ENCODE results near the gene LYVE1.

LYVE1 gene

DNA sequence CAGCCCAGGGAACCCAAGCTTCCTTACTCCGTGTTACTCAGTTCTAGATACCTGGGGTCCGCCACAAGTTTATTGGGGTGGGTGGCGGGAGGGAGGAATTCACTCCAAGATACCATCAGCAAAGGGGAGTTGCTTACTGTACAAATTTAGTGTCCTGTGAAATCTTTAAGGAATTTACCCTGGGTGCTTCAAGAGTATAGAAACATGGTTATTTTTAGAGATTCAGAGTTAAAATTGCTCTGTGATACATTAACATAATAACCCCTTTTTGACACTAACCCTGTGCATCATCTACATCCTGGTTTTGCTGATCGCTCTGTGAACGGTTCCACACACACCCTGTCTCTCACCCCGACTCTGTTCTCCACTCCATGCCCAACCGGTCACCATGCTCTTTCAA lies 18.9 kb upstream of the LYVE1 start:
- Histone ChIP-seq H3K9me3 (ENCODE audit: insufficient read depth, low read length) (no peaks in the 10 kb centered on the region), H2AFZ (ENCODE audit: low read depth, low read length) (no peak overlapping the region), H3K4me1 (ENCODE audit: low read length) (no peaks in the 10 kb centered on the region), H3K4me3 (ENCODE audit: low read length) (no peak overlapping the region), H3K4me2 (ENCODE audit: low read length) (no peak overlapping the region), H3K36me3 (replicated peaks; ENCODE audit: low read depth, low read length) (no peaks in the 10 kb centered on the region), H3K27ac (ENCODE audit: low read length) (no peak overlapping the region), H3K27me3 (ENCODE audit: low read depth, low read length) (peaks cover 38% of the 10 kb centered on the region), H3K9ac (ENCODE audit: low read length) (no peak overlapping the region), H4K20me1 (ENCODE audit: insufficient read depth, low read length) (no peaks in the 10 kb centered on the region), H3K79me2 (ENCODE audit: low read length) (no peaks in the 10 kb centered on the region)
- TF ChIP-seq EZH2phosphoT487 (IDR thresholded peaks at IDR 0.05; ENCODE audit: low read depth) (no peak), CTCF (IDR thresholded peaks at IDR 0.05; ENCODE audit: low read depth, low read length) (no peak)

DNA sequence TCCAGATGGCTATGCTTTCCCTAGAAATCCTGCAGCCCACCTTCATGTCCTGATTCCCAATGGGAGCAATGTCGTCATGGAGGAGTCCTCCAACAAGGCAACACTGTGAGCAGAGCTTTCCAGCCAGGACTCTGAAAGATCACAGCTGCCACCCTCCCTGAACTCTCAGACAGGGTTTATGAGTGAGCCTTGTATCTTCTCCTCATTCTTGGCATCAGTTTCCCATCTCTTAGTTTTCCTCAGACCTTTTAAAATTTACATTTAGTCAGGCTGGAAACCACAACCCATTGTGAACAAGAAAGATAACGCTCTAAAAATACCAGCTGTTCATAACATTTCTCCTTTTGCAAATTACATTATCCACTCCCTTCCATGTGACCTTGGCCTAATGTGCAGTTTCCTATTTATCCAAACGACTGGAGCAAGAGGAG lies 15.6 kb upstream of the LYVE1 start:
- Histone ChIP-seq H3K9ac (ENCODE audit: low read length) (no peak overlapping the region), H3K27ac (ENCODE audit: low read length) (no peak overlapping the region), H4K20me1 (ENCODE audit: insufficient read depth, low read length) (no peaks in the 10 kb centered on the region), H3K4me3 (ENCODE audit: low read length) (no peak overlapping the region), H3K79me2 (ENCODE audit: low read length) (no peaks in the 10 kb centered on the region), H3K4me1 (ENCODE audit: low read length) (peaks cover 9% of the 10 kb centered on the region), H3K4me2 (ENCODE audit: low read length) (no peak overlapping the region), H3K36me3 (replicated peaks; ENCODE audit: low read depth, low read length) (no peaks in the 10 kb centered on the region), H3K27me3 (ENCODE audit: low read depth, low read length) (peaks cover 35% of the 10 kb centered on the region), H3K9me3 (ENCODE audit: insufficient read depth, low read length) (no peaks in the 10 kb centered on the region), H2AFZ (ENCODE audit: low read depth, low read length) (no peak overlapping the region)
- no peak for TF ChIP-seq EZH2phosphoT487 (IDR thresholded peaks at IDR 0.05; ENCODE audit: low read depth)
- no peak for TF ChIP-seq CTCF (IDR thresholded peaks at IDR 0.05; ENCODE audit: low read depth, low read length)

DNA sequence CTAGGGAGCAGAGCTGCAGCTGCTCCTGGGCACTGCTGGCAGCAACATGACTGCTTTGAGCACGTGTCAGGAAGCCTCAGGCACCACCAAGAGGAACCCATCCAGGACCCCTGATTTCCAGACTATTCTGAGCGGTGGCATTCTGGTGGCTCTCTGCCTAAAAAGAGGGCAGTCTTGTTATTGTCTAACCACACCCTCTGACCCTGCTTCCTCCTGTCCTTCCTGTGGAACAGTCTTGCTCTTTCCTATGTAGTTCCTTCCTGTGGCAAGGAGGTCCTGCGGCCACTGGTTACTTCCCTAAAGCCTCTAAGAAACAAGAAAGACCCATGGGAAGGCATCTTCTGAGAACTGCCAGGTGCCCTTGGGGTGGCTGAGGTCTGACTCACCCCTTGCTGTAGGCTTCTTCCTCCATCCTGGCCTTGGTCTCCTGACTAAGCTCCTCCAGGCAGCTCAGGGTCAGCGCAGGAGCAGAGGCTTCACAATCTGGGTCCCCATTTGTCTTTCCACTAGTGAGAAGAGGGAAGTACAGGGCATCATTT lies 13.1 kb upstream of the LYVE1 start:
- H3K27me3 ChIP-seq (ENCODE audit: low read depth, low read length): peaks cover 46% of the 10 kb centered on the region
- TF ChIP-seq EZH2phosphoT487 (IDR thresholded peaks at IDR 0.05; ENCODE audit: low read depth): no peak
- TF ChIP-seq CTCF (IDR thresholded peaks at IDR 0.05; ENCODE audit: low read depth, low read length): no peak
- peaks cover 9% of the 10 kb centered on the region for H3K4me1 ChIP-seq (ENCODE audit: low read length)
- no peak overlapping the region for H2AFZ ChIP-seq (ENCODE audit: low read depth, low read length)
- H3K4me2 ChIP-seq (ENCODE audit: low read length): no peak overlapping the region
- H3K9ac ChIP-seq (ENCODE audit: low read length): no peak overlapping the region
- no peak overlapping the region for H3K4me3 ChIP-seq (ENCODE audit: low read length)
- no peaks in the 10 kb centered on the region for H4K20me1 ChIP-seq (ENCODE audit: insufficient read depth, low read length)
- no peaks in the 10 kb centered on the region for H3K79me2 ChIP-seq (ENCODE audit: low read length)
- no peaks in the 10 kb centered on the region for H3K36me3 ChIP-seq (replicated peaks; ENCODE audit: low read depth, low read length)
- no peaks in the 10 kb centered on the region for H3K9me3 ChIP-seq (ENCODE audit: insufficient read depth, low read length)
- H3K27ac ChIP-seq (ENCODE audit: low read length): no peak overlapping the region

DNA sequence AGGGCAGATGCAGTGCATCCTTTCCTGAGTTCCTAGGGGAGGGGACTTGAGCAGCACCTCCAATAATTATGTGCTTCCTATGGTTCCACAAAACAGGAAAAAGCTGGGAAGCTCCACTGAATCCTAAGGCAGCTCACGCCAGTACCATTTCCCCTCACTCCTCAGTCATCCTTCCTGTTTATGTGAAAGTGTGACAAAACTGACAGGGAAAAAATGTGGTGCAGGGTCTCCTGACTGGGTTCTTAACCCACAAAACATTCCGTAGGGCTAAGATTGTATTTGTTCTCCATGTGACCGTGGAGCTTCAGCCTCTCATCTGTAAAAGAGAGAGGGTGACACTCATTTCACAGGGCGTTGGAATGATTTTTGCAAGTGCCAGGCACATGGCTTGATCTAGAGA lies 12.2 kb upstream of the LYVE1 start:
- no peak overlapping the region for H3K4me3 ChIP-seq (ENCODE audit: low read length)
- H3K36me3 ChIP-seq (replicated peaks; ENCODE audit: low read depth, low read length): no peaks in the 10 kb centered on the region
- H3K9ac ChIP-seq (ENCODE audit: low read length): no peak overlapping the region
- H3K4me2 ChIP-seq (ENCODE audit: low read length): no peak overlapping the region
- no peaks in the 10 kb centered on the region for H3K79me2 ChIP-seq (ENCODE audit: low read length)
- H3K27me3 ChIP-seq (ENCODE audit: low read depth, low read length): peaks cover 51% of the 10 kb centered on the region
- no peak overlapping the region for H2AFZ ChIP-seq (ENCODE audit: low read depth, low read length)
- TF ChIP-seq CTCF (IDR thresholded peaks at IDR 0.05; ENCODE audit: low read depth, low read length) (no peak), EZH2phosphoT487 (IDR thresholded peaks at IDR 0.05; ENCODE audit: low read depth) (no peak)
- no peaks in the 10 kb centered on the region for H3K9me3 ChIP-seq (ENCODE audit: insufficient read depth, low read length)
- no peaks in the 10 kb centered on the region for H4K20me1 ChIP-seq (ENCODE audit: insufficient read depth, low read length)
- H3K4me1 ChIP-seq (ENCODE audit: low read length): peaks cover 9% of the 10 kb centered on the region
- no peak overlapping the region for H3K27ac ChIP-seq (ENCODE audit: low read length)
